ENCODE results near the gene NEMF. TPM values are rescaled to one million over a fixed set of nuclear protein-coding genes. Genes with fewer than 3 reads are reported as not detected.
"Not testable (repeated sequence)": the region's sequence is repeated elsewhere in the genome, so short reads cannot be mapped to it uniquely, and the experiment has no call there.

Gene NEMF
- total RNA-seq, 2 donors from 2014 or later: 83.4 to 83.5 TPM

GRCh38 chr14:49849213-49849847, 3.3 kb downstream of the NEMF start:
- Mint-ChIP-seq H3K36me3 (ENCODE audit: low read depth) (peaks cover 4% of the 10 kb centered on the region), H3K4me1 (peaks cover 21% of the 10 kb centered on the region), H3K27ac (peak overlapping the region; percentile 77), H3K4me3 (no peak overlapping the region), H3K27me3 (no peaks in the 10 kb centered on the region)
- H3K9me3 ChIP-seq (ENCODE audit: control insufficient read depth, low read length, poor library complexity, severe bottlenecking): no peaks in the 10 kb centered on the region
- DNase-seq (no peak), ATAC-seq (no peak)

- Mint-ChIP-seq H3K4me1 (peaks cover 13% of the 10 kb centered on the region), H3K4me3 (no peak overlapping the region), H3K36me3 (ENCODE audit: low read depth) (peaks cover 14% of the 10 kb centered on the region), H3K27ac (no peak overlapping the region), H3K27me3 (no peaks in the 10 kb centered on the region)
- no peaks in the 10 kb centered on the region for H3K9me3 ChIP-seq (ENCODE audit: control insufficient read depth, low read length, poor library complexity, severe bottlenecking)
- DNase-seq: no peak
- ATAC-seq: no peak
Observed at GRCh38 chr14:49828640-49829039, 23.9 kb downstream of the NEMF start.

GRCh38 chr14:49820176-49820575, 32.4 kb downstream of the NEMF start:
- H3K27ac Mint-ChIP-seq: no peak overlapping the region
- no peaks in the 10 kb centered on the region for H3K4me1 Mint-ChIP-seq

GRCh38 chr14:49816844-49817243, 35.7 kb downstream of the NEMF start:
- no peak overlapping the region for H3K4me3 Mint-ChIP-seq
- peaks cover 19% of the 10 kb centered on the region for H3K36me3 Mint-ChIP-seq (ENCODE audit: low read depth)
- no peak overlapping the region for H3K27ac Mint-ChIP-seq
- no peaks in the 10 kb centered on the region for H3K27me3 Mint-ChIP-seq
- ATAC-seq: no peak
- no peaks in the 10 kb centered on the region for H3K9me3 ChIP-seq (ENCODE audit: control insufficient read depth, low read length, poor library complexity, severe bottlenecking)
- DNase-seq: no peak
- H3K4me1 Mint-ChIP-seq: no peaks in the 10 kb centered on the region

More at GRCh38 chr14:49820176-49820575, 32.4 kb downstream of the NEMF start:
- H3K36me3 Mint-ChIP-seq (ENCODE audit: low read depth): peaks cover 10% of the 10 kb centered on the region
- H3K9me3 ChIP-seq (ENCODE audit: control insufficient read depth, low read length, poor library complexity, severe bottlenecking): no peaks in the 10 kb centered on the region
- no peak for ATAC-seq
- DNase-seq: no peak
- H3K27me3 Mint-ChIP-seq: no peaks in the 10 kb centered on the region
- H3K4me3 Mint-ChIP-seq: no peak overlapping the region

GRCh38 chr14:49816118-49816517, 36.5 kb downstream of the NEMF start:
- not testable (repeated sequence) for H3K27me3 Mint-ChIP-seq; H3K4me1 Mint-ChIP-seq; DNase-seq; H3K4me3 Mint-ChIP-seq; ATAC-seq; H3K9me3 ChIP-seq (ENCODE audit: control insufficient read depth, low read length, poor library complexity, severe bottlenecking)
- peaks cover 19% of the 10 kb centered on the region for H3K36me3 Mint-ChIP-seq (ENCODE audit: low read depth)
- peak overlapping the region; percentile 6 for H3K27ac Mint-ChIP-seq

GRCh38 chr14:49808780-49809179, 43.8 kb downstream of the NEMF start:
- DNase-seq (no peak), ATAC-seq (no peak)
- H3K27ac Mint-ChIP-seq: no peak overlapping the region
- no peaks in the 10 kb centered on the region for H3K27me3 Mint-ChIP-seq
- peaks cover 11% of the 10 kb centered on the region for H3K36me3 Mint-ChIP-seq (ENCODE audit: low read depth)
- no peak overlapping the region for H3K4me3 Mint-ChIP-seq
- H3K4me1 Mint-ChIP-seq: peaks cover 7% of the 10 kb centered on the region
- H3K9me3 ChIP-seq (ENCODE audit: control insufficient read depth, low read length, poor library complexity, severe bottlenecking): no peaks in the 10 kb centered on the region

GRCh38 chr14:49796025-49796424, 56.6 kb downstream of the NEMF start:
- ATAC-seq: no peak
- H3K27me3 Mint-ChIP-seq: no peaks in the 10 kb centered on the region
- no peak overlapping the region for H3K4me3 Mint-ChIP-seq
- H3K27ac Mint-ChIP-seq: peak overlapping the region; percentile 73
- H3K4me1 Mint-ChIP-seq: peaks cover 6% of the 10 kb centered on the region
- no peaks in the 10 kb centered on the region for H3K9me3 ChIP-seq (ENCODE audit: control insufficient read depth, low read length, poor library complexity, severe bottlenecking)
- DNase-seq: no peak
- H3K36me3 Mint-ChIP-seq (ENCODE audit: low read depth): peaks cover 10% of the 10 kb centered on the region

GRCh38 chr14:49792618-49793017, 60.0 kb downstream of the NEMF start:
- Mint-ChIP-seq H3K4me3 (no peak overlapping the region), H3K4me1 (peaks cover 14% of the 10 kb centered on the region), H3K36me3 (ENCODE audit: low read depth) (peaks cover 12% of the 10 kb centered on the region), H3K27ac (peak overlapping the region; percentile 34), H3K27me3 (no peaks in the 10 kb centered on the region)
- ATAC-seq (no peak), DNase-seq (no peak)
- H3K9me3 ChIP-seq (ENCODE audit: control insufficient read depth, low read length, poor library complexity, severe bottlenecking): no peaks in the 10 kb centered on the region

- Mint-ChIP-seq H3K27me3 (no peaks in the 10 kb centered on the region), H3K36me3 (ENCODE audit: low read depth) (peaks cover 8% of the 10 kb centered on the region), H3K27ac (peak overlapping the region; percentile 39), H3K4me1 (peaks cover 7% of the 10 kb centered on the region), H3K4me3 (no peak overlapping the region)
- DNase-seq (no peak), ATAC-seq (no peak)
- no peaks in the 10 kb centered on the region for H3K9me3 ChIP-seq (ENCODE audit: control insufficient read depth, low read length, poor library complexity, severe bottlenecking)
Observed at GRCh38 chr14:49786315-49786714, 66.3 kb downstream of the NEMF start.

GRCh38 chr14:49783394-49784014, 69.1 kb downstream of the NEMF start:
- Mint-ChIP-seq H3K4me3 (no peak overlapping the region), H3K27ac (no peak overlapping the region), H3K4me1 (peaks cover 2% of the 10 kb centered on the region), H3K27me3 (no peaks in the 10 kb centered on the region), H3K36me3 (ENCODE audit: low read depth) (peaks cover 7% of the 10 kb centered on the region)
- DNase-seq (no peak), ATAC-seq (no peak)
- no peaks in the 10 kb centered on the region for H3K9me3 ChIP-seq (ENCODE audit: control insufficient read depth, low read length, poor library complexity, severe bottlenecking)

- not testable (repeated sequence) for ATAC-seq; H3K4me3 Mint-ChIP-seq; DNase-seq; H3K36me3 Mint-ChIP-seq (ENCODE audit: low read depth); H3K9me3 ChIP-seq (ENCODE audit: control insufficient read depth, low read length, poor library complexity, severe bottlenecking); H3K4me1 Mint-ChIP-seq; H3K27me3 Mint-ChIP-seq
- peak overlapping the region; percentile 43 for H3K27ac Mint-ChIP-seq
Observed at GRCh38 chr14:49781040-49781439, 71.5 kb downstream of the NEMF start.

GRCh38 chr14:49778421-49778820, 74.2 kb downstream of the NEMF start:
- peaks cover 9% of the 10 kb centered on the region for H3K36me3 Mint-ChIP-seq (ENCODE audit: low read depth)
- H3K27ac Mint-ChIP-seq: no peak overlapping the region
- DNase-seq: no peak
- no peaks in the 10 kb centered on the region for H3K27me3 Mint-ChIP-seq
- ATAC-seq: no peak
- H3K4me1 Mint-ChIP-seq: peaks cover 9% of the 10 kb centered on the region
- no peaks in the 10 kb centered on the region for H3K9me3 ChIP-seq (ENCODE audit: control insufficient read depth, low read length, poor library complexity, severe bottlenecking)
- H3K4me3 Mint-ChIP-seq: no peak overlapping the region

GRCh38 chr14:49774106-49774505, 78.5 kb downstream of the NEMF start:
- H3K4me3 Mint-ChIP-seq: no peak overlapping the region
- H3K36me3 Mint-ChIP-seq (ENCODE audit: low read depth): peaks cover 5% of the 10 kb centered on the region
- no peaks in the 10 kb centered on the region for H3K27me3 Mint-ChIP-seq
- DNase-seq: no peak
- no peaks in the 10 kb centered on the region for H3K9me3 ChIP-seq (ENCODE audit: control insufficient read depth, low read length, poor library complexity, severe bottlenecking)
- ATAC-seq: no peak
- peaks cover 20% of the 10 kb centered on the region for H3K4me1 Mint-ChIP-seq
- H3K27ac Mint-ChIP-seq: no peak overlapping the region

GRCh38 chr14:49771691-49772090, 80.9 kb downstream of the NEMF start:
- H3K4me3 Mint-ChIP-seq; H3K27me3 Mint-ChIP-seq; ATAC-seq; H3K36me3 Mint-ChIP-seq (ENCODE audit: low read depth); DNase-seq; H3K27ac Mint-ChIP-seq; H3K9me3 ChIP-seq (ENCODE audit: control insufficient read depth, low read length, poor library complexity, severe bottlenecking): not testable (repeated sequence)
- H3K4me1 Mint-ChIP-seq: peaks cover 30% of the 10 kb centered on the region

All from T-helper 17 cell (primary cell).